EH (cell line): ENCODE measurements around the gene DDI2.
"Not testable (repeated sequence)": the region's sequence is repeated elsewhere in the genome, so short reads cannot be mapped to it uniquely, and the experiment has no call there.

Source experiments
- DNase-seq: peaks from one replicate; pipeline ENCODE4 v3.0.0-alpha.2; 2015; ENCODE audit warnings: low read depth

Gene DDI2

GRCh38 chr1:15678578-15678977 is 61.3 kb downstream of the DDI2 start:
- peak; percentile 94 for DNase-seq

- DNase-seq: peak; percentile 91
Observed at GRCh38 chr1:15680131-15680530, 62.9 kb downstream of the DDI2 start.

DNA sequence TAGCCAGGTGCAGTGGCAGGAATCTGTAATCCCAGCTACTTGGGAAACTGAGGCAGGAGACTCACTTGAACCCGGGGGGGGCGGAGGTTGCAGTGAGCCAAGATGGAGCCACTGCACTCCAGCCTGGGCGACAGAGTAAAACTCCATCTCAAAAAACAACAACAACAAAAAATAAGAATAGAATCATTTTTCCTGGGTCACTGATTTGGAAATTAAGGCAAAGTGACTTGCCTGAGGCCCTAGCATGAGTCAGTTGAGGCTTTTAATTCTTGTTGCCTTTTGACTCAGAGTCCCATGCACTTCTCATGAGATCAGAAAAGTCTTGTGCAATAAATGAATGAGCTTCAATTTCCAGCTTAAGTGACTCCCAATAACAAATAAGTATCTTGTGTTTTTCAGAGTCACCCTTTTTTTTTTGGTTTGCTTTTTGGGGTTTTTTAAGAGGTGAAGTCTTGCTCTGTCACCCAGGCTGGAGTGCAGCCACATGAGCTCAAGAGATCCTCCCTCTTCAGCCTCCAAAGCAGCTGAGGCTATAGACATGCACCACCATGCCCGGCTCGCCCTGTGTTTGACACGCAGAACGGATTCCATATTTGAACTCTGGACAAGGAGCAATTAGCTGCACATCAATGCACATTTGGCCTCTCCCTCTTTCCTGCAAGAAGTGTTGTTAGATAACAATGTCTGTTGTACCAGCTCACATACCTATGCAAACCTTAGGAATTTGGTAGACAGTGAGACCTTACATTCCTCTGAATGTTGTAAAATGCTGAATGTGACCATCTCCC is 63.5 kb downstream of the DDI2 start:
- DNase-seq: peak; percentile 95

- DNase-seq: no peak
Observed at GRCh38 chr1:15681349-15682292, 64.4 kb downstream of the DDI2 start.

- DNase-seq: no peak
Observed at GRCh38 chr1:15682936-15683341, 65.7 kb downstream of the DDI2 start.

DNA sequence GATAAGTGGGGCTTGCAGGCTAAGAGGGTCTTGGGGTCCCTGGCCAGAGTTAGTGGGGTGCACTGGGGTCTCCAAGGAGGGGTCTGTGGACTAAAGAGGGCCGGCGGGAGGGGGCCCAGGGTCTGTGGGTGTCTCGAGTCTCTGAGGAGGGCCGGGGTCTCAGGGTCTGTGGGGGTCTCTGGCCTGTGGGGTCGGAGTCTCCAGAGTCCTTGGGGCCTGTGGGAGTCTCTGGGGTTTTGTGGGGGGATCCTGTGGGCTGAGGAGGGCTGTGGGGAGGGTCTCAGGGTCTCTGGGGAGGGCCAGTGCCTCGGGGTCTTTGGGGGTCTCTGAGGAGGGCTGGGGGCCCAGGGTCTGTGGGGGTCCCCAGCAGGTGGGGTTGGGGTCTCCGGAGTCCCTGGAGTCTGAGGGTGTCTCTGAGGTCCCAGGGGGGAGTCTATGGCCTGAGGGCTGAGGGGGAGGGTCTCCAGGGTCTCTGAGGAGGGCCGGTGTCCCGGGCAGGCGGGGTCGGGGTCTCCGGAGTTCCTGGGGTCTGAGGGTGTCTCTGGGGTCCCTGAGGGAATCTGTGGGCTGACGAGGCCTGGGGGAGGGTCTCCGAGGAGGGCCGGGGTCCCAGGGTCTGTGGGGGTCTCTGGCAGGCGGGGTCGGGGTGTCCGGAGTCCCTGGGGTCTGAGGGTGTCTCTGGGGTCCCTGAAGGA is 66.2 kb downstream of the DDI2 start:
- DNase-seq: no peak

DNA sequence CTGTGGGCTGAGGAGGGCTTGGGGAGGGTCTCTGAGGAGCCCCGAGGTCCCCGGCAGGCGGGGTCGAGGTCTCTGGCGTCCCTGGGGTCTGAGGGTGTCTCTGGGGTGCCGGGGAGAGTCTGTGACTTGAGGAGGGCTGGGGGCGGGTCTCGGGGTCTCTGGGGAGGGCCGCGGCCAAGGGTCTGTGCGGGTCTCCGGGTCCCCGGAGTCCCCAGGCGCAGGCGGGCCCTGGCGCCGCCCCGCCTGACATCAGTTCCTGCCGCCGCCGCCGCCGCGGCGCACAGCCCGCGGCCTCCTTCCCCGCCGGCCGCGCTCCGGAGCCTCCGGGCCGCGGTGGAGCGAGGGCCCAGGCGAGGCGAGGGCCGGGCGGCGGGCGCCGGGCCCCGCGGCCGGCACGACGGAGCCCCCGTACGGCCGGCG is 66.8 kb downstream of the DDI2 start, which contains the start of gene PLEKHM2:
TSS of gene PLEKHM2 (plus strand) at position 279 of the 420 bp plus-strand sequence. CDS start 239 bp downstream, outside the sequence.
- peak; percentile 62 for DNase-seq

GRCh38 chr1:15684468-15685291 is 67.4 kb downstream of the DDI2 start:
- peak; percentile 45 for DNase-seq

DNA sequence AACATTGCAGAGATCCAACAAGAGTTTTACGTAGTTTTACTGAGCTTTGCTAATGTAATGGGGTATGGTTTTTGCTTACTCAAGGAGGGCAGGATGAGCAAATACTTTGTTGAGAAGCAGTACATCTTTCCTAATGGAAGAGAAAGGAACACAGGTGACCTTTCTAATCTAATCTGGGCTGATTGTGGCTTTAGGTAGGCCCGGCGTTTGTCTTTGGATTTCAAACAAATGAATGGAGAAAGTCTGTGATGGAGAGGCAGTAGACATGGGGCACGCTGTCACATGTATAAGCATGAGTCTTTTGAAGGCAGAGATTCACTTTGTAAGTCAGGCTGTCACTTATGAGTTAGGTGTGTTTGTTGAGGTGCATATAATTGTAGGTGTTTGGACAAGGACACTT is 68.6 kb downstream of the DDI2 start:
- DNase-seq: no peak

- DNase-seq: no peak
Observed at GRCh38 chr1:15687446-15687845, 70.2 kb downstream of the DDI2 start.

DNA sequence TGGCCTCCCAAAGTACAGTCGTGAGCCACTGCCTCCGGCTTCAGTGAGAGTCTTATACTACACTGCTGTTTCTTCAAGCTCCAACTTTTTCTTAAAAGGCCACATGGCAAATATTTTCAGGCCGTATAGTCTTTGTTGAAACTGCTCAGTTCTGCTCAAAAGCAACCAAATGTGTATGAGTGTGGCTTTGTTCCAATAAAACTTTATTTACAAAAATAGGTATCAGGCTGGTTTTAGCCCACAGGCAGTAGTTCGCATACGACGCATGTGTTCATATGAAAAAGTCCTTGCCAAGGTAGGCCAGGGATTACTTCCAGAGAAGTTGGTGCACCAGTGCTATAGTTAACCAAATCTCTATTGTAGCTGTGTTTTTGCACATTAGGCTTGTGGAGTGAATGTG is 73.1 kb downstream of the DDI2 start:
- no peak for DNase-seq

- peak; percentile 19 for DNase-seq
Observed at GRCh38 chr1:15691434-15692032, 74.3 kb downstream of the DDI2 start.

DNA sequence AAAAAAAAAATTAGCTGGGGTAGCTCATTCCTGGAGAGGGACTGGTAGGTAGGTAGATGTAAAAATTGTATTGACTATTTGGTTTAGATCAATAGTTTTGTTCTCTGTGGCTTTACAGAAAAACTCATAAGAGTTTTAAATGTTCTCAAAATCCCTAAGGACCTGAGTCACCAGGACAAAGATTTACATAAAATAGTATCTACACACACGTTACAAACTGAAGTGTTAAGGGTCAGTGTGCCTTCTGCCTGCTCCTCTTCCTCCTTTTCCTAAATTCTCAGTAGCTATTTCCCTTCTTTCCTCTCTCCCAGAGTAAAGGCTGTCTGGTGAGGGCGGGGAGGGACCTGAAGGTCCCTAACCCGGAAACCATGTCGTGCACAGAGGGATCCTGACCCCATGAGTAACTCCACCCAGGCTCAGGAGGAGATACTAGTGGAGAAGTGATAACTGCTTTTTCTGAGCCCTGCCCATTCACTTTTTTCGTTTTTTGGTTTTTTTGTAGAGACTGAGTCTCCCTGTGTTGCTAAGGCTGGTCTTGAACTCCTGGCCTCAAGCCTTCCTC is 74.9 kb downstream of the DDI2 start:
- no peak for DNase-seq

DNA sequence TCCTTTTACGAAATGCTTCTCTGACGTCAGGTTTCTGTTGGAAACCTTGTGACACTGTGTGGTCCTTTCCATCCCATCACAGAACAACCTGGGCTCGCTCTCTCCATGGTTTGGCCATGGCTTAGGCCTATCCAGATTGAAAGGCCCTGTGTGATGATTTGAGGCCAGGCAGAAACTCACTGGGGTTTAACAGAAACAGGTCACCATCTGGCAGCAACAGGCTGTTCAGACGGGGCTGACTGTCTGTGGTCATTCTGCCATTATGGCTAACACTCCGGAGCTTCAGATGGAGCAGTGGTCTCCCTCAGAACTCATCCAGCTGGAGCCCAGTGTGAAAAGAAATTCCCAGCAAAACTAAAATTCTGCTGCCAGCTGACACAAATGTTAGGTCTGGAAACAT is 76.1 kb downstream of the DDI2 start:
- DNase-seq: no peak

DNA sequence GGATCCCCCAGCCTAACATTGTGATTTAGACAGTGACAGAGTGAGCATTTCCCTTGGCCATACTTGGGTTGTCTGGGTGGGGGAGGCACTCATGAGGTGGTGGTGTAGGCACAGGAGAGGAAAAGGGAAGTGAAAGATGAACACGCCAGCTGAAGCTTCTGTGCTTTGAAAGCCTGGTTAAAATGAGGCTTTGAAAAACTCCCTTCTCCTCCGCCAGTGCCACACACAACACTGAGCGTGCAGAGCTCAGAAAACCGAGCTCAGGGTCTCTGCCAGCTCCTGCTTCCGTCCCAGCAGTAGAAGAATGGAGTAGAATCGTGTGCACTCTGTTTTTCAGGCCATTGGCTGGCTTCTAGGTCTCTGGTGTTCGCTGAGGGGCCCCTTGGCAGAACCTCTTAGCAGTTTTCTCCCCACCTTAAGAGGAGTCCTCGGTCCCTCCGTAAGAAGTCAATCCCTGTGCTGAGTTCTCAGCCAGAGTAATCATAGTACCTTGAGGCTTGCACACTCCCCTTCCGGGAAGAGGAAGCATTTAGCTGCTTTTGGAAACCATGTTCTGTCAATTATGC is 79.8 kb downstream of the DDI2 start:
- no peak for DNase-seq

DNA sequence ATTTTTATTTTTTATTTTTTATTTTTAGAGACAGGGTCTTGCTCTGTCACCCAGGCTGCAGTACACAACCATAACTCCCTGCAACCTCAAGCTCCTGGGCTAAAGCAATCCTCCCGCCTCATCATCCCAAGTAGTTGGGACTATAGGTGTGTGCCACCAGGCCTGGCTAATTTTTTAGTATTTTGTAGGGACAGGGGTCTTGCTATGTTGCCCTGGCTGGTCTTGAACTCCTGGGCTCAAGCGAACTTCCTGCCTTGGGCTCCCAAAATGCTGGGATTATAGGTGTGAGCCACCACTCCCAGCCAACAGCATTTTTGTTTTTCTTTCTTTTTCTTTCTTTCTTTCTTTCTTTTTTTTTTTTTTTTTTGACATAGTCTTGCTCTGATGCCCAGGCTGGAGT is 80.9 kb downstream of the DDI2 start:
- DNase-seq: no peak

GRCh38 chr1:15699321-15699720 is 82.1 kb downstream of the DDI2 start:
- not testable (repeated sequence) for DNase-seq

DNA sequence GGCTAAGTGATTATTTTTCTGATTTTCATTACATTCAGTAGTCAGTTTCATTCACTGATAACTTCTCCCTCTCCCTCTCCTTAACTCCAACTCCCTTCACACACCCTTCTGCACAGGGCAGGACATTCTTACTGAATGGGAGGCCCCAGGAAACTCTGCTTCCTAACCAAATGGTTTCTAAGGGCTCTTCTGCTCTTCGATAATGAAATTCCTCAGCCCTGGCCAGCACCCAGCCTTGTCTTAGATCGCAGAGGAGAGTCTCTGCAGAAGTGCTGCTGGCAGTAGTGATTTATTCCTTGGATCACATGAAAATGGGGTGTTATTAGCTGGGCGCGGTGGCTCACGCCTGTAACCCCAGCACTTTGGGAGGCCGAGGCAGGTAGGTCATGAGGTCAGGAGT is 83.2 kb downstream of the DDI2 start:
- no peak for DNase-seq

GRCh38 chr1:15701784-15702183 is 84.5 kb downstream of the DDI2 start:
- DNase-seq: no peak
